Activated CD8-positive, alpha-beta memory T cell treated with anti-CD3 and anti-CD28 coated beads, Interleukin-2, amount 10 ng/mL, durations not matched to agents 7 days and 5 days (primary cell): Measurements from ENCODE around the gene PTPN3. TPM values are rescaled to one million over a fixed set of nuclear protein-coding genes. Genes with fewer than 3 reads are reported as not detected.

ENCODE experiments used
- ATAC-seq: fragments of 150-1000 bp; cut with Tn5 transposase; one replicate; pipeline ENCODE4 v1.10.0; 2021; ENCODE audit warnings: moderate library complexity
- CTCF ChIA-PET: fragments of 350-600 bp; sonication (Branson Sonifier 250); formaldehyde crosslinking; loops from one replicate; lab custom pipeline; 2021; ENCODE audit warnings: antibody characterized with exemption; lab: Charles Lee
- DNase-seq: peaks from one replicate; pipeline ENCODE4 v3.0.0-alpha.2; 2020
- H3K27ac Mint-ChIP-seq: one replicate; pipeline ENCODE4 v1.8.0; 2021; ENCODE audit warnings: mild to moderate bottlenecking, mixed read lengths
- H3K27me3 Mint-ChIP-seq: one replicate; pipeline ENCODE4 v1.8.0; 2021; ENCODE audit warnings: mixed read lengths
- H3K36me3 Mint-ChIP-seq: one replicate; pipeline ENCODE4 v1.8.0; 2021; ENCODE audit warnings: mild to moderate bottlenecking, mixed read lengths
- H3K4me1 Mint-ChIP-seq: one replicate; pipeline ENCODE4 v1.8.0; 2021; ENCODE audit warnings: mixed read lengths
- H3K4me3 Mint-ChIP-seq: one replicate; pipeline ENCODE4 v1.8.0; 2021; ENCODE audit warnings: mild to moderate bottlenecking, moderate library complexity, mixed read lengths
- H3K9me3 Mint-ChIP-seq: one replicate; pipeline ENCODE4 v1.8.0; 2022; ENCODE audit warnings: low read depth, mixed read lengths
- total RNA-seq, 2 experiments: library from RNA; stranded (reverse); gene quantifications; one replicate each; pipeline ENCODE4 v1.2.3, GENCODE V29; 2021

The PTPN3 gene
- total RNA-seq, 2 experiments from 2014 or later: 0.50 to 4.1 TPM

- Mint-ChIP-seq H3K27ac (no peak overlapping the region), H3K4me3 (no peak overlapping the region), H3K27me3 (peaks cover 5% of the 10 kb centered on the region), H3K4me1 (peaks cover 47% of the 10 kb centered on the region), H3K9me3 (no peaks in the 10 kb centered on the region), H3K36me3 (peaks cover 1% of the 10 kb centered on the region)
- DNase-seq: no peak
- no peak for ATAC-seq
- CTCF ChIA-PET: interaction anchor here (1.9 to 2.5 kb wide), 2 partner anchors 9 to 21 kb away, joined by 7 to 9 read pairs; no protein-coding TSS in a partner anchor
Observed at GRCh38 chr9:109419531-109419930, 78.6 kb downstream of the PTPN3 start.

- CTCF ChIA-PET: interaction anchor here (0.6 to 2.5 kb wide), 3 partner anchors 10 to 51 kb away, joined by 3 to 9 read pairs (median 7); no protein-coding TSS in a partner anchor
- Mint-ChIP-seq H3K27me3 (peaks cover 5% of the 10 kb centered on the region), H3K4me3 (no peak overlapping the region), H3K27ac (peak overlapping the region; percentile 60), H3K9me3 (no peaks in the 10 kb centered on the region), H3K36me3 (peaks cover 1% of the 10 kb centered on the region), H3K4me1 (peaks cover 51% of the 10 kb centered on the region)
- peak; percentile 51 for DNase-seq
- ATAC-seq: peak; percentile 20
Observed at GRCh38 chr9:109418827-109419226, 79.3 kb downstream of the PTPN3 start.

DNA sequence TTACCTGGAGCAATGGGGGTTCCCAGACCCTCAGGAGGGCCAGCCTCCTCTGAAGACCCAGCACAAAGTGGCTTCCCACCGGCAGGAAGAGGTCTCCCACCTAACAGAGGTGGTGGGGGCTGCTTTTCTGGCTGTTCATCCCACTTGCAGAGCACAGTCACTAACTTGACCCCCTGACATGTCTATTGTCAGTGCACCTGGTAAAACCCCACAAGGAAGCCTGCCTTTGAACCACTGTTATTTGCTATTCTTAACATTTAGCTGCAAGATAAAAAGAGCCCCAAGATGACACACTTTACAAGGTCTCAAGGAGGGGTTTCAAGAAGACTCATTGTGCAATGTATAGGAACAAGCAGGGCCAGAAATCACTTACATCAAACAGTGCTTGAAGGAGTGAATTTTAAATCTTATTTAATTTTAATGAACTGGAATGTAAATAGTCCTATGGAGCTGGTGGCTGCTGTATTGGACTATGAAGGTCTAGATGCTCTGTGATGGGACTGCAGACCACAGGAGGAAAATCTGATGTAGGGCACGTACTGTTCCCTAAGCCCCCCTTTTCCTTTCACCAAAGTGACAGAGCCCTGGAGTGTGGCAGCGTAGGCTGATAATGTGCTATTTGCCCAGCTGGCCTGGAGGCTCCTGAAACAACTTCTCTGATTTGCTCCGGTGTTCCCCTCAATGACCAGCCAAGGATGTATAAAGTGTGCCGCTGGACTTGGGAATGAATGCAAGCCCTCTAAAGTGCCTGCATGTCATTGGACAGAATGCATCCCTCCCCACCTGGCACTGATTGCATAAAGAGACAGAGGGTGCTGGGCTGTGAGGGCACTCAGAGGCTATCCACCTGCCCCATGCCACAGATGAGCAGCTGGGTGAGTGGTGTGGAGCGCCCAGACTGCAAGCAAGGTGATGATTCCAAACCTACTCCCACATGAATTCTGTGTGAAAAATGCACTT, 80.2 kb downstream of the PTPN3 start:
- CTCF ChIA-PET: interaction anchor here (0.6 to 2.5 kb wide), 3 partner anchors 11 to 52 kb away, joined by 3 to 9 read pairs (median 7); no protein-coding TSS in a partner anchor
- Mint-ChIP-seq H3K9me3 (no peaks in the 10 kb centered on the region), H3K4me1 (peaks cover 59% of the 10 kb centered on the region), H3K27me3 (peaks cover 5% of the 10 kb centered on the region), H3K27ac (peak overlapping the region; percentile 81), H3K36me3 (peaks cover 1% of the 10 kb centered on the region), H3K4me3 (no peak overlapping the region)
- DNase-seq (no peak), ATAC-seq (no peak)

GRCh38 chr9:109417054-109417453, 81.1 kb downstream of the PTPN3 start:
- DNase-seq: no peak
- H3K27me3 Mint-ChIP-seq: peaks cover 5% of the 10 kb centered on the region
- H3K4me1 Mint-ChIP-seq: peaks cover 62% of the 10 kb centered on the region
- no peaks in the 10 kb centered on the region for H3K9me3 Mint-ChIP-seq
- peaks cover 1% of the 10 kb centered on the region for H3K36me3 Mint-ChIP-seq
- peak overlapping the region; percentile 81 for H3K27ac Mint-ChIP-seq
- CTCF ChIA-PET: no interaction called here
- no peak for ATAC-seq
- H3K4me3 Mint-ChIP-seq: no peak overlapping the region

- ATAC-seq: no peak
- CTCF ChIA-PET: interaction anchor here (0.9 kb wide), 2 partner anchors 24 to 53 kb away, joined by 3 to 7 read pairs; no protein-coding TSS in a partner anchor
- peaks cover 1% of the 10 kb centered on the region for H3K36me3 Mint-ChIP-seq
- peak overlapping the region; percentile 52 for H3K27ac Mint-ChIP-seq
- H3K27me3 Mint-ChIP-seq: peaks cover 5% of the 10 kb centered on the region
- no peak for DNase-seq
- peaks cover 69% of the 10 kb centered on the region for H3K4me1 Mint-ChIP-seq
- no peak overlapping the region for H3K4me3 Mint-ChIP-seq
- H3K9me3 Mint-ChIP-seq: no peaks in the 10 kb centered on the region
Observed at GRCh38 chr9:109416135-109416706, 81.9 kb downstream of the PTPN3 start.

- peaks cover 5% of the 10 kb centered on the region for H3K27me3 Mint-ChIP-seq
- DNase-seq: no peak
- H3K36me3 Mint-ChIP-seq: peaks cover 1% of the 10 kb centered on the region
- ATAC-seq: no peak
- CTCF ChIA-PET: interaction anchor here (1.3 kb wide), 1 partner anchor 27 kb away, joined by 4 read pairs; no protein-coding TSS in a partner anchor
- peaks cover 76% of the 10 kb centered on the region for H3K4me1 Mint-ChIP-seq
- H3K9me3 Mint-ChIP-seq: no peaks in the 10 kb centered on the region
- H3K4me3 Mint-ChIP-seq: no peak overlapping the region
- no peak overlapping the region for H3K27ac Mint-ChIP-seq
Observed at GRCh38 chr9:109414125-109414785, 83.9 kb downstream of the PTPN3 start.

DNA sequence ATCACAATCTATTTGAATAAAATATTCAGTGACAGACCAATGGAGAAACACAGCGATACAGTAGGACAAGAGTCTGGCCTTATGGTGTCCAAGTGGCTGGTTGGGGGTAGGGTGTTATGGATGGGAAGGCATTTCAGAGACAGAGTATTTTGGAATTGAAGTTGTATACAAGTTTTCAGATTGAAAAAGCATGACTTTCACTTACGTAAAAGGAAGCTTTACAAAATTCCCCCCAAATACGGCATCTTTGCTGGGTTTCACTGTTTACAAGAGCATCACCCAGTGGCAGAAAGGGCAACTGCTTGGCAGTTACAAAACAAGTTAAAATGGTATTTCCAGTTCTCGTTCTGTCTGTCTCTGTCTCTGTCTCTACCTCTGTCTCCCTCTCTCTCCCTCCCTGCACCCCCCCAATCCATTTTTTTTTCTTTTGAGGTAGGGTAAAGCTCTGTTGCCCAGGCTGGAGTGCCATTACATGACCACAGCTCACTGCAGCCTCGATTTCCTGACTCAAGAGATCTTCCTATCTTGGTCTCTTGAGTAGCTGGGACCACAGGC, 86.2 kb downstream of the PTPN3 start:
- DNase-seq (peak; percentile 68), ATAC-seq (peak; percentile 43)
- Mint-ChIP-seq H3K27ac (peak overlapping the region; percentile 94), H3K4me1 (peaks cover 60% of the 10 kb centered on the region), H3K27me3 (peaks cover 3% of the 10 kb centered on the region), H3K9me3 (no peaks in the 10 kb centered on the region), H3K36me3 (peaks cover 1% of the 10 kb centered on the region), H3K4me3 (peak overlapping the region; percentile 34)
- CTCF ChIA-PET: interaction anchor here (0.9 to 4.0 kb wide), 8 partner anchors 11 to 169 kb away, joined by 3 to 31 read pairs (median 6); no protein-coding TSS in a partner anchor

DNA sequence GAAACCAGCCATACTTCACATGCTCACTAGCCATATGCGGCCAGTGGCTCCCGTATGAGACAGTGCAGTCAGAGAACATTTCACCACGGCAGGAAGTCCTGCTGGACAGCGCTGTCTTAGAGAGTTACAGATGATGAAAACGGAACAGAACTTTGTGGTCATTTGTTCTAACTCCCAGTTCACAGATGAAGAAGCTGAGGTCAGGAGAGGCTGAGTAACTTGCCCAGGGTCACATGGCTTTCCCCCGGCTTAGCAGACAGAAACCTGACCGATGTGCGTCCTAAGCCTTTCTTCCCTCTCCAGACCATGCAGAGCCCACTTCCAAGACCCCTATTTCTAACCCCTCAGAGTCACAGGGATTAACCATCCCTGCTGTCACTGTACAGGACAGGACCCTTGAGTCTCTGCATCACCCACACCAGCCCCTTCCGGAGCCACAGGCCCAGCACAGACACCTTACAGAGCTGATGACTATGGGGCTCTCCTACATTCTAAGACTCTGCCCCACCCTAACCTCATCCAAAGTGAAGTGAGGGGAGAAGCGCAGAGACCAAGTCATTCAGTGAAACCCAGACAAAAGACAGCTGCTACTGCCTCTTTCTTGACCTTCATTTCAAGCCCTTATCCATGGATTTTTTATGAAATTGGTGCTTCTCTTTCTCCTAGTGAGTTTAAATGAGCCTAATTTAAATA, 86.9 kb downstream of the PTPN3 start:
- DNase-seq: peak; percentile 69
- Mint-ChIP-seq H3K36me3 (peaks cover 1% of the 10 kb centered on the region), H3K4me3 (peak overlapping the region; percentile 52), H3K9me3 (no peaks in the 10 kb centered on the region), H3K27ac (peak overlapping the region; percentile 94), H3K4me1 (peaks cover 53% of the 10 kb centered on the region), H3K27me3 (peaks cover 3% of the 10 kb centered on the region)
- ATAC-seq: peak; percentile 74
- CTCF ChIA-PET: interaction anchor here (0.9 to 4.0 kb wide), 9 partner anchors 10 to 168 kb away, joined by 3 to 31 read pairs (median 5); no protein-coding TSS in a partner anchor

- H3K27ac Mint-ChIP-seq: peak overlapping the region; percentile 59
- H3K4me1 Mint-ChIP-seq: peaks cover 41% of the 10 kb centered on the region
- CTCF ChIA-PET: interaction anchor here (1.1 to 4.0 kb wide), 4 partner anchors 9 to 291 kb away, joined by 3 to 31 read pairs (median 6); no protein-coding TSS in a partner anchor
- H3K27me3 Mint-ChIP-seq: no peaks in the 10 kb centered on the region
- DNase-seq (peak; percentile 50), ATAC-seq (no peak)
- H3K9me3 Mint-ChIP-seq: no peaks in the 10 kb centered on the region
- peak overlapping the region; percentile 8 for H3K4me3 Mint-ChIP-seq
- H3K36me3 Mint-ChIP-seq: no peaks in the 10 kb centered on the region
Observed at GRCh38 chr9:109409773-109410397, 88.2 kb downstream of the PTPN3 start.

GRCh38 chr9:109408759-109409462, 89.2 kb downstream of the PTPN3 start:
- Mint-ChIP-seq H3K9me3 (no peaks in the 10 kb centered on the region), H3K27ac (peak overlapping the region; percentile 22), H3K4me1 (peaks cover 34% of the 10 kb centered on the region), H3K27me3 (no peaks in the 10 kb centered on the region), H3K36me3 (no peaks in the 10 kb centered on the region), H3K4me3 (no peak overlapping the region)
- no peak for DNase-seq
- ATAC-seq: no peak
- CTCF ChIA-PET: interaction anchor here (0.6 to 4.0 kb wide), 2 partner anchors 8 to 166 kb away, joined by 3 to 31 read pairs; no protein-coding TSS in a partner anchor

- Mint-ChIP-seq H3K4me3 (no peak overlapping the region), H3K36me3 (no peaks in the 10 kb centered on the region), H3K27me3 (peaks cover 3% of the 10 kb centered on the region), H3K27ac (no peak overlapping the region), H3K9me3 (no peaks in the 10 kb centered on the region), H3K4me1 (peaks cover 14% of the 10 kb centered on the region)
- no peak for ATAC-seq
- CTCF ChIA-PET: interaction anchor here (1.2 kb wide), 1 partner anchor 66 kb away, joined by 4 read pairs; no protein-coding TSS in a partner anchor
- DNase-seq: no peak
Observed at GRCh38 chr9:109403766-109404320, 94.3 kb downstream of the PTPN3 start.
